Measurements from ENCODE around the gene CRYBA4. TPM values are rescaled to one million over a fixed set of nuclear protein-coding genes. Genes with fewer than 3 reads are reported as not detected.

CRYBA4 gene
- polyA plus RNA-seq, 1 donor (not counting 4 experiments of a cell fraction or from before 2014, with no cell fraction given) = not detected

- Histone ChIP-seq H2AFZ (ENCODE audit: control insufficient read depth, low read length) (no peak overlapping the region), H3K27me3 (ENCODE audit: control insufficient read depth, extremely low read depth, insufficient read depth, low read length) (peaks cover 4% of the 10 kb centered on the region), H3K9me3 (ENCODE audit: control insufficient read depth, low read depth, low read length) (no peaks in the 10 kb centered on the region), H3K9ac (ENCODE audit: control insufficient read depth, extremely low read depth, insufficient read depth, low read length) (no peak overlapping the region), H3K36me3 (ENCODE audit: control insufficient read depth in 2 of 2, extremely low read depth in 1 of 2, insufficient read depth in 2 of 2, low read length in 2 of 2) (no peaks in the 10 kb centered on the region), H3K4me3 (ENCODE audit: control insufficient read depth in 2 of 3, extremely low read depth in 1 of 3, insufficient read depth in 2 of 3, low read depth in 1 of 3, low read length in 3 of 3) (no peak overlapping the region), H3K9me1 (ENCODE audit: control insufficient read depth, extremely low read depth, insufficient read depth, low read length) (no peaks in the 10 kb centered on the region), H3K27ac (ENCODE audit: control insufficient read depth, insufficient read depth, low read length) (no peak overlapping the region), H3K4me2 (ENCODE audit: control insufficient read depth, extremely low read depth, insufficient read depth, low read depth, low read length) (no peak overlapping the region), H3K4me1 (ENCODE audit: control insufficient read depth, extremely low read depth, insufficient read depth, low read length) (no peaks in the 10 kb centered on the region), H4K20me1 (ENCODE audit: control insufficient read depth, extremely low read depth, insufficient read depth, low read length) (no peaks in the 10 kb centered on the region), H3K79me2 (ENCODE audit: control insufficient read depth, insufficient read depth, low read length) (no peaks in the 10 kb centered on the region)
- dilution Hi-C loops (cut with MboI; ENCODE audit: extremely low pct_ligation_motif_present, low sequenced_read_pairs) = no loop called here
- TF ChIP-seq EZH2 (IDR thresholded peaks at IDR 0.05; ENCODE audit: low read length) = no peak
- TF ChIP-seq CTCF (optimal IDR thresholded peaks at IDR 0.05 in 1 of 3, IDR thresholded peaks at IDR 0.05 in 1 of 3, conservative IDR thresholded peaks at IDR 0.05 in 1 of 3; ENCODE audit: extremely low read depth in 1 of 3, insufficient read depth in 2 of 3, low read length in 3 of 3) = no peak
- FAIRE-seq = no peak
- no peak for DNase-seq (ENCODE audit: low read depth, low spot score)
Measured at GRCh38 chr22:26606611-26607010, 15.2 kb upstream of the CRYBA4 start.

GRCh38 chr22:26608129-26608528 is 13.6 kb upstream of the CRYBA4 start:
- no peak for TF ChIP-seq EZH2 (IDR thresholded peaks at IDR 0.05; ENCODE audit: low read length)
- TF ChIP-seq CTCF (optimal IDR thresholded peaks at IDR 0.05 in 1 of 3, IDR thresholded peaks at IDR 0.05 in 1 of 3, conservative IDR thresholded peaks at IDR 0.05 in 1 of 3; ENCODE audit: extremely low read depth in 1 of 3, insufficient read depth in 2 of 3, low read length in 3 of 3) = no peak
- DNase-seq (ENCODE audit: low read depth, low spot score) (no peak), FAIRE-seq (no peak)
- Histone ChIP-seq H3K9ac (ENCODE audit: control insufficient read depth, extremely low read depth, insufficient read depth, low read length) (no peak overlapping the region), H3K27me3 (ENCODE audit: control insufficient read depth, extremely low read depth, insufficient read depth, low read length) (peaks cover 11% of the 10 kb centered on the region), H3K36me3 (ENCODE audit: control insufficient read depth in 2 of 2, extremely low read depth in 1 of 2, insufficient read depth in 2 of 2, low read length in 2 of 2) (no peaks in the 10 kb centered on the region), H3K4me1 (ENCODE audit: control insufficient read depth, extremely low read depth, insufficient read depth, low read length) (no peaks in the 10 kb centered on the region), H3K4me2 (ENCODE audit: control insufficient read depth, extremely low read depth, insufficient read depth, low read depth, low read length) (no peak overlapping the region), H3K9me3 (ENCODE audit: control insufficient read depth, low read depth, low read length) (no peaks in the 10 kb centered on the region), H4K20me1 (ENCODE audit: control insufficient read depth, extremely low read depth, insufficient read depth, low read length) (no peaks in the 10 kb centered on the region), H3K9me1 (ENCODE audit: control insufficient read depth, extremely low read depth, insufficient read depth, low read length) (no peaks in the 10 kb centered on the region), H3K79me2 (ENCODE audit: control insufficient read depth, insufficient read depth, low read length) (no peaks in the 10 kb centered on the region), H3K27ac (ENCODE audit: control insufficient read depth, insufficient read depth, low read length) (no peak overlapping the region), H3K4me3 (ENCODE audit: control insufficient read depth in 2 of 3, extremely low read depth in 1 of 3, insufficient read depth in 2 of 3, low read depth in 1 of 3, low read length in 3 of 3) (no peak overlapping the region), H2AFZ (ENCODE audit: control insufficient read depth, low read length) (no peak overlapping the region)
- dilution Hi-C loops (cut with MboI; ENCODE audit: extremely low pct_ligation_motif_present, low sequenced_read_pairs) = no loop called here
